CD4-positive, alpha-beta T cell treated with Interleukin-17A for 4 hours (primary cell): ENCODE data around the gene SLC41A2.
"Not testable (repeated sequence)": the region's sequence is repeated elsewhere in the genome, so short reads cannot be mapped to it uniquely, and the experiment has no call there.

Experiments
- DNase-seq: peaks from one replicate; pipeline ENCODE4 v3.0.0-alpha.2; 2020; ENCODE audit warnings: mixed read lengths

Gene SLC41A2, protein sequence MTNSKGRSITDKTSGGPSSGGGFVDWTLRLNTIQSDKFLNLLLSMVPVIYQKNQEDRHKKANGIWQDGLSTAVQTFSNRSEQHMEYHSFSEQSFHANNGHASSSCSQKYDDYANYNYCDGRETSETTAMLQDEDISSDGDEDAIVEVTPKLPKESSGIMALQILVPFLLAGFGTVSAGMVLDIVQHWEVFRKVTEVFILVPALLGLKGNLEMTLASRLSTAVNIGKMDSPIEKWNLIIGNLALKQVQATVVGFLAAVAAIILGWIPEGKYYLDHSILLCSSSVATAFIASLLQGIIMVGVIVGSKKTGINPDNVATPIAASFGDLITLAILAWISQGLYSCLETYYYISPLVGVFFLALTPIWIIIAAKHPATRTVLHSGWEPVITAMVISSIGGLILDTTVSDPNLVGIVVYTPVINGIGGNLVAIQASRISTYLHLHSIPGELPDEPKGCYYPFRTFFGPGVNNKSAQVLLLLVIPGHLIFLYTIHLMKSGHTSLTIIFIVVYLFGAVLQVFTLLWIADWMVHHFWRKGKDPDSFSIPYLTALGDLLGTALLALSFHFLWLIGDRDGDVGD

DNA sequence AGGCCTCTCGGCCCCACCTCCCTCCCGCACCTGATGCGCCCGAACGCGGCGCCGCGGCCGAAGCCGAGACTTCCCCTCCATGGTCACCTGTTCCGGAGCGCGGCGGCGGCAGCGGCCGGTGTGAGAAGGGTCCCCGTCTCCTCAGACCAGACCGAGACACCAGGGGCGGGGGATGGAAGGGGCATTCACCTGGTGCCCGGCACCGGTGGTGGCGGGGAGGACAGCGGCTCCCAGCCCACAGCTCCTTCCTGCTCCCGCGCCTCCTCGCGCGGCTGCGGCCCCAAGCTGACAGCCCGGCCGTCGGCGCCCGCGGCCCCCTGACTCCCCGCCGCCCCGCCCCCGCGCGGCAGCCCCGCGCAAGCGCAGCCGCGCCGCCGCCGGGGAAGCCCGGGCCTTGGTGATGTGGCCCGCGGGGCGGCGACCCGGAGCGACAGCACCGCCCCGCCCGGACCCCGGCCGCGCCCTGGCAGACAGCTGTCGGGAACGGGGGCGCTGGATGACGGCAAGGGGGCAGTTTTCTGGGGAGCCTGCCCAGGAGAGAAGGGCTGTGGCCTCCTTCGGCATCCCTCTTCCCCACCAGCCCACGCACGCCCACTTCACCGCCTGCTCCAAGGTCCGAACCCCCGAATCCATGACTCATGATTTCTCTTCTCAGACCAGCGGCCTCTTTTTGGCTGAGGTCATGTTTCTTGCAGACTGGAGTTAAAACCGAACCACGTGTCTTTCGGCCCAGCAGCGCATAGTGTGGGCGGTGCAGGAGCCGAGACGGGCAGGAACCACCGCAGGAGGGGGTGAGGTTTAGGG is at the start of gene SLC41A2:
TSS of gene SLC41A2 (minus strand) at position 290 of the 804 bp plus-strand sequence. CDS start 29,763 bp downstream, outside the sequence.
- DNase-seq, result peak; percentile 84

- no peak for DNase-seq
Observed at GRCh38 chr12:105001476-105001875, 43.4 kb upstream of the SLC41A2 start.

- DNase-seq, result no peak
Observed at GRCh38 chr12:104999347-104999685, 41.2 kb upstream of the SLC41A2 start.

- no peak for DNase-seq
Observed at GRCh38 chr12:104998423-104999346, 40.6 kb upstream of the SLC41A2 start.

- DNase-seq, result no peak
Observed at GRCh38 chr12:104997541-104997940, 39.5 kb upstream of the SLC41A2 start.

GRCh38 chr12:104994336-104994735 is 36.2 kb upstream of the SLC41A2 start:
- no peak for DNase-seq

GRCh38 chr12:104991565-104992128 is 33.6 kb upstream of the SLC41A2 start:
- DNase-seq, result no peak

DNA sequence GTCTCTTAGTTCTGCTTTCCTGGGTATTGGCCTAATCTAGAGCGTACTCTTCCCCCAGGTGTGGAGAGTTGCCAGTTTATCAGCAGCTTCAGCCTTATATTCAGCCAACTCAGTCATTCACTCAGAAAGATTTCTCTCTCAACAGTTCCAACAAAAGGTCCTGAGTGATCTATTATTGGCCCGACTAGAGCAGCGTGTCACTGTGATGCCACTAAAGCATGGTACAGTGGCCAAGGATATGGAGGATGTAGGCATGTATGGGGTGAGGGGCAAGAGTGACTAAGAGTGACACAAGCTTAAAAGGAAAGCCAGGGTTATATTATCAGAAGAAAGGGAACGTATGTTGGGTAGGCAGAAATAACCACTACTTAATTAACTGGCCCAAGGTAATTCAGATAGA is 32.9 kb upstream of the SLC41A2 start:
- DNase-seq, result no peak

GRCh38 chr12:104986022-104986941 is 28.2 kb upstream of the SLC41A2 start, which contains the start of gene NOPCHAP1:
Gene NOPCHAP1, plus strand, starts transcription at chr12:104986316. Its CDS starts 37 bp downstream, at chr12:104986353.
- DNase-seq, result peak; percentile 90

- no peak for DNase-seq
Observed at GRCh38 chr12:104985206-104985605, 27.1 kb upstream of the SLC41A2 start.

DNA sequence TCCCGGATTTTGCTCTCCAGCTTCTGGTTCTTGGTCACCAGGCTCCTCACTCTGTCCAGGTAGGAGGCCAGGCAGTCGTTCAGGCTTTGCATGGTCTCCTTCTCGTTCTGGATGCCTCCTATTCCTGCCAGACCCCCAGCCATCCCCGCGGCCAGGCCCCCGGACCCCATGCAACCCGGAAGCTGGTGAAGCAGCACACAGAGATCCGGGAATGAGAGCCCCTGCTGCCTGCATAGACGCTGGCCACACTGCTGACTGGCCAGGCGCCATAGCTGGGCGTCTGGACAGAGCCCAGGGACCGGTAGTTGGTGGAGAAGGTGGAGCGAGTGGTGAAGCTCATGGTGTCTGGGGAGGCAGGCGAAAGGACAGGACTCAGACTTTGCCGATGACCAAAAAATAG is 19.6 kb upstream of the SLC41A2 start:
- not testable (repeated sequence) for DNase-seq

GRCh38 chr12:104976703-104977102 is 18.6 kb upstream of the SLC41A2 start:
- no peak for DNase-seq

- DNase-seq, result no peak
Observed at GRCh38 chr12:104975587-104976343, 17.7 kb upstream of the SLC41A2 start.

GRCh38 chr12:104974626-104975290 is 16.7 kb upstream of the SLC41A2 start:
- DNase-seq, result no peak

- DNase-seq, result no peak
Observed at GRCh38 chr12:104973250-104973649, 15.2 kb upstream of the SLC41A2 start.

DNA sequence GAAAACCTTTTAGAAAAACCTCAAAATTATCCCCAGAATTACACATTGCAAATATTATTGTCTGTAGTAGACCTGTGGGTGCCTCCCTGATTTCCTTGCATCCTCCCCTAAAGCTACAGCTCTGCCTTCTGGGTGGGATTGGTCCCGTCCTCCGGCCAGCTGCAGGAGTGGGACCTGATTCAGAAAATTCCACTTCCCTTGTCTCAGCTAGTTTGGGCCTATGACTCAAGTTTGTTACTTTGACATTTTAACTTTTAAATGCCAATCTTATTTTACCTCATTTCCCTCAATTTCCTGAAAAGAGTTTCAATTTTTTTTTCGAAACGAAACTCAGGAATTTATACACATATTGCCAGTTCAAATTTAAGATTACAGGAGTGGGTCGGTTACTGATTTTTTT is 13.2 kb upstream of the SLC41A2 start:
- no peak for DNase-seq

- no peak for DNase-seq
Observed at GRCh38 chr12:104969343-104969742, 11.3 kb upstream of the SLC41A2 start.

DNA sequence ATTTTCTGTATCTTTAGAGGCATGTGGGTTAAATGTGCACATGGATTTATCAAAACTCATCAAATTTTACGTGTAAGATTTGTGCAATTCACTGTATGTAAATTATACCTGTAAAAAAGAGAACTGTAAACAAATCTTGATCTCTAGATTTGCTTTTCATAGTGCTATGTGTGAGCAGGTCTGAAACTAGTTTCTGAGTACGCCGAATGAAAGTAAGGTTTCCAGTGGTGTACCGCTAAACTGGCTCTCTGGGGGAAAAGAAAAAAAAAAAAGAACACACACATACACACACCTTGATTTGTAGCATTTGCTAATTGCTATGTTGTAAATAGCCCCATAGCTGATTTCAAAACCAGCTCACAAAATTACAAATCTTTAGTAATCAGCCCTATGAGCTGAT is 8.6 kb upstream of the SLC41A2 start:
- no peak for DNase-seq

- no peak for DNase-seq
Observed at GRCh38 chr12:104964856-104965205, 6.7 kb upstream of the SLC41A2 start.
